HG03103 (cell line): Measurements from ENCODE around the gene HOTAIR.

Source experiments
- ATAC-seq: cut with Tn5 transposase; IDR thresholded peaks from one replicate; pipeline ENCODE4 v1.9.1; 2021; ENCODE audit warnings: low read depth; ENCODE audit not compliant: unreplicated experiment

The HOTAIR gene

GRCh38 chr12:53931844-53932581, 42.7 kb downstream of the HOTAIR start:
- ATAC-seq: no peak

- no peak for ATAC-seq
Observed at GRCh38 chr12:53930591-53931255, 44.0 kb downstream of the HOTAIR start.

GRCh38 chr12:53929527-53929926, 45.2 kb downstream of the HOTAIR start:
- ATAC-seq: no peak

- no peak for ATAC-seq
Observed at GRCh38 chr12:53928054-53928835, 46.5 kb downstream of the HOTAIR start.

GRCh38 chr12:53927220-53928029, 47.3 kb downstream of the HOTAIR start:
- no peak for ATAC-seq

GRCh38 chr12:53924521-53925405, 50.0 kb downstream of the HOTAIR start:
- ATAC-seq: no peak

- no peak for ATAC-seq
Observed at GRCh38 chr12:53916788-53917655, 57.7 kb downstream of the HOTAIR start.
